K562 (cell line): Measurements from ENCODE around the gene CD14. TPM values are rescaled to one million over a fixed set of nuclear protein-coding genes. Genes with fewer than 3 reads are reported as not detected.

ENCODE experiments used
- ATAC-seq: fragments of 200-7000 bp; cut with Tn5 transposase; 3 replicates; pipeline ENCODE4 v1.9.1; 2020; ENCODE audit warnings: moderate library complexity
- BruUV-seq: library from RNA; stranded (reverse); fragments of 400-500 nt; replicated peaks from 2 replicates; lab custom pipeline; 2021; lab: Mats Ljungman, UMichigan
- CTCF ChIA-PET: fragments of 300-600 bp; formaldehyde crosslinking; extraction: SDS; loops from one replicate; lab custom pipeline; 2021; ENCODE audit warnings: low intra/inter-chr PET ratio; lab: Yijun Ruan, JAX
- POLR2A ChIA-PET: fragments of 300-600, 350-650 bp; sonication (Branson Sonifier 250); formaldehyde crosslinking; extraction: SDS; loops from one replicate; lab custom pipeline; 2021; ENCODE audit warnings: antibody characterized with exemption, inconsistent platforms; lab: Yijun Ruan, JAX
- DNase-seq, 4 experiments: peaks; one replicate each; pipeline versions ENCODE4 v3.0.0 to v3.0.0-alpha.2; 2011 to 2018; ENCODE audit warnings: low spot score in 3 of 4, mixed read lengths in 3 of 4; ENCODE audit errors: extremely low read depth in 1 of 4
- FAIRE-seq: peaks from 2 replicates; lab custom pipeline; 2011; peaks lifted over from hg19 to GRCh38; lab: Jason Lieb, UNC
- H2AFZ ChIP-seq: 2 replicates; pipeline ENCODE4 v1.6.0; 2011; ENCODE audit warnings: low read depth, low read length, control low read depth, inconsistent platforms
- H3K27ac ChIP-seq: fragments of 200-600 bp; 3 replicates; pipeline ENCODE4 v1.8.0; 2011; ENCODE audit warnings: low read depth, mild to moderate bottlenecking, control low read depth, inconsistent platforms, low read length, moderate library complexity, mixed read lengths; ENCODE audit errors: extremely low read depth
- H3K27me3 ChIP-seq, 2 experiments: fragments of 300-600 bp in 1 of 2; 2 replicates in 1 of 2; 3 replicates in 1 of 2; pipeline versions ENCODE4 v1.6.0 to v1.8.0; 2011; ENCODE audit warnings: inconsistent platforms in 2 of 2, low read length in 2 of 2, mild to moderate bottlenecking in 1 of 2, mixed read lengths in 1 of 2, moderate library complexity in 1 of 2; ENCODE audit not compliant: control insufficient read depth in 2 of 2, insufficient read depth in 2 of 2
- H3K36me3 ChIP-seq: fragments of 300-600 bp; 3 replicates; pipeline ENCODE4 v1.8.0; 2011; ENCODE audit warnings: mild to moderate bottlenecking, low read length, inconsistent platforms; ENCODE audit not compliant: control insufficient read depth, insufficient read depth
- H3K4me1 ChIP-seq, 2 experiments: fragments of 200-600 bp in 1 of 2; replicated peaks in 1 of 2; 2 replicates in 1 of 2; 3 replicates in 1 of 2; pipeline versions ENCODE4 v1.5.1 to v1.8.0; 2011; ENCODE audit warnings: inconsistent platforms in 2 of 2, low read length in 2 of 2, mild to moderate bottlenecking in 1 of 2, mixed read lengths in 1 of 2, moderate library complexity in 1 of 2; ENCODE audit not compliant: control insufficient read depth in 2 of 2, insufficient read depth in 2 of 2
- H3K4me2 ChIP-seq: 2 replicates; pipeline ENCODE4 v1.6.1; 2011; ENCODE audit warnings: low read length, control low read depth, inconsistent platforms, mixed read lengths; ENCODE audit not compliant: insufficient read depth
- H3K4me3 ChIP-seq: fragments of 200-600 bp; sonication (generic), shearing (Covaris generic); 2 replicates; pipeline ENCODE4 v1.5.1; 2016; ENCODE audit warnings: control low read depth, inconsistent platforms
- H3K79me2 ChIP-seq: fragments of 200-600 bp; 3 replicates; pipeline ENCODE4 v1.8.0; 2011; ENCODE audit warnings: low read length, inconsistent platforms; ENCODE audit not compliant: control insufficient read depth, insufficient read depth
- H3K9ac ChIP-seq, 2 experiments: 2 replicates each; pipeline versions ENCODE4 v1.6.0 to v1.6.1; 2011; ENCODE audit warnings: low read depth in 2 of 2, low read length in 2 of 2, control low read depth in 1 of 2, inconsistent platforms in 1 of 2, mild to moderate bottlenecking in 1 of 2, mixed read lengths in 1 of 2; ENCODE audit not compliant: insufficient read depth in 1 of 2
- H3K9me1 ChIP-seq: one replicate; pipeline ENCODE4 v1.6.0; 2011; ENCODE audit warnings: inconsistent platforms, mild to moderate bottlenecking, low read length, moderate library complexity; ENCODE audit not compliant: control insufficient read depth, insufficient read depth
- H3K9me3 ChIP-seq: replicated peaks from 2 replicates; pipeline ENCODE4 v1.5.1; 2011; ENCODE audit warnings: low read depth, low read length, inconsistent platforms; ENCODE audit not compliant: control insufficient read depth, insufficient read depth
- H4K20me1 ChIP-seq: replicated peaks from 2 replicates; pipeline ENCODE4 v1.6.1; 2011; ENCODE audit warnings: low read length, inconsistent platforms, mixed read lengths; ENCODE audit not compliant: control insufficient read depth, insufficient read depth
- ATF6 ChIP-seq: sonication (generic); formaldehyde crosslinking; IDR thresholded peaks from 2 replicates; pipeline ENCODE4 v1.4.0; 2020; ENCODE audit warnings: mild to moderate bottlenecking, missing genetic modification reagents
- DDX20 ChIP-seq: fragments of 450-650 bp; IDR thresholded peaks from 2 replicates; pipeline ENCODE4 v1.6.1; 2016; ENCODE audit warnings: missing genetic modification characterization, low read depth, mild to moderate bottlenecking, missing compliant biosample characterization, moderate library complexity
- ERF ChIP-seq: fragments of 450-650 bp; formaldehyde crosslinking; IDR thresholded peaks from 2 replicates; pipeline ENCODE4 v1.4.0; 2020; ENCODE audit warnings: mild to moderate bottlenecking, mixed read lengths
- MIER1 ChIP-seq: fragments of 450-650 bp; IDR thresholded peaks from 2 replicates; pipeline ENCODE4 v1.6.1; 2016; ENCODE audit warnings: antibody characterized with exemption, mild to moderate bottlenecking, low read depth
- SMC3 ChIP-seq: conservative IDR thresholded peaks from 2 replicates; pipeline ENCODE4 v1.6.1; 2011; ENCODE audit warnings: low read depth, low read length, improper control_type of control experiment; ENCODE audit not compliant: insufficient read depth
- ZBTB9 ChIP-seq: fragments of 450-650 bp; formaldehyde crosslinking; IDR thresholded peaks from 2 replicates; pipeline ENCODE4 v1.4.0; 2020; ENCODE audit warnings: mild to moderate bottlenecking, moderate library complexity
- ZNF274 ChIP-seq: IDR thresholded peaks from 2 replicates; pipeline ENCODE4 v1.6.1; 2011; ENCODE audit warnings: low read depth, mild to moderate bottlenecking, low read length, moderate library complexity, borderline replicate concordance
- ZNF644 ChIP-seq: fragments of 200-800 bp; sonication (Bioruptor generic); IDR thresholded peaks from 2 replicates; pipeline ENCODE4 v1.6.1; 2016; ENCODE audit warnings: low read depth, missing genetic modification characterization, missing compliant biosample characterization
- WGBS: fragments of 100-300 bp; shearing (Covaris generic); methylation state at CpG from one replicate; pipeline ENCODE4 v1.1.6; 2016; ENCODE audit warnings: low coverage, mixed read lengths; ENCODE audit not compliant: insufficient coverage; ENCODE audit errors: missing lambda C conversion rate; 5-methylcytosine and 5-hydroxymethylcytosine counted together
- in situ Hi-C: fragments of 300-500 bp; cut with MboI; formaldehyde crosslinking; loops from 4 replicates; pipeline ENCODE4 v1.15.0; 2018; ENCODE audit warnings: inconsistent platforms, mixed read lengths
- intact Hi-C: fragments of 100-400 bp; cut with micrococcal nuclease; formaldehyde crosslinking; loops from 2 replicates; pipeline ENCODE4 v1.14.2; 2022
- polyA plus RNA-seq, 8 experiments: library from polyadenylated mRNA; depleted of rRNA in 4 of 8; stranded (reverse) in 5 of 8; unstranded in 3 of 8; fragments of >200 nt; fragmentation: Nextera tagmentation in 2 of 8; fragmentation: Illumina TruSeq in 1 of 8; extraction: Ambion mirVana in 2 of 8; extraction: Trizol in 1 of 8; gene quantifications; 2 replicates each; pipeline versions ENCODE4 v1.2.1 to v1.2.3, GENCODE V29; 2011 to 2014; ENCODE audit warnings: inconsistent platforms in 1 of 8, missing spikeins in 1 of 8
- total RNA-seq, 7 experiments: library from RNA; depleted of rRNA in 6 of 7; stranded (reverse); fragments of >200 nt in 6 of 7; fragmentation: Illumina TruSeq in 2 of 7; extraction: Trizol in 2 of 7; gene quantifications; 2 replicates each; pipeline versions ENCODE4 v1.2.1 to v1.2.3, GENCODE V29; 2011 to 2021; ENCODE audit warnings: low replicate concordance in 1 of 7

CD14 gene
- total and polyA plus RNA-seq, 9 of the 15 experiments (the other 6 are each of a cell fraction or from before 2014, with no cell fraction given): 0.07 to 0.47 (median 0.14) TPM; not detected in 2

GRCh38 chr5:140633501-140633900, 526 bp upstream of the CD14 start:
- Histone ChIP-seq H3K9me1 (no peaks in the 10 kb centered on the region), H4K20me1 (no peaks in the 10 kb centered on the region), H3K4me3 (no peak overlapping the region), H3K4me2 (no peak overlapping the region), H3K27ac (no peak overlapping the region), H3K9me3 (no peaks in the 10 kb centered on the region), H3K4me1 (peaks cover 4 to 17% of the 10 kb centered on the region in 2 experiments; a peak in 4 of 5 replicates), H3K79me2 (no peaks in the 10 kb centered on the region), H3K9ac (no peak overlapping the region), H2AFZ (no peak overlapping the region), H3K27me3 (no peaks in the 10 kb centered on the region), H3K36me3 (no peaks in the 10 kb centered on the region)
- DNase-seq (no peak), ATAC-seq (no peak), FAIRE-seq (no peak)
- no peak for TF ChIP-seq ERF
- TF ChIP-seq MIER1: no peak
- TF ChIP-seq ZNF644 (tag): no peak
- TF ChIP-seq SMC3: no peak
- no peak for TF ChIP-seq ZNF274
- TF ChIP-seq ATF6 (CRISPR knock-in tag): no peak
- no peak for TF ChIP-seq ZBTB9 (CRISPR knock-in tag)
- no peak for TF ChIP-seq DDX20 (tag)
- in situ Hi-C loops: no loop called here
- WGBS: 76% methylated on average over 2 of the region's 2 CpGs
- intact Hi-C loops: no loop called here
- POLR2A ChIA-PET: no interaction called here
- no TSS peak for BruUV-seq
- CTCF ChIA-PET: no interaction called here
